ENCODE measurements around the gene E4F1. TPM values are rescaled to one million over a fixed set of nuclear protein-coding genes. Genes with fewer than 3 reads are reported as not detected.
A peak's percentile ranks its signal among the peaks of the same experiment; 100 is the strongest.

The E4F1 gene
- total and polyA plus RNA-seq, 2 of the 13 experiments (the other 11 are each of a cell fraction or from before 2014, with no cell fraction given), result 13.8 to 19.5 TPM

DNA sequence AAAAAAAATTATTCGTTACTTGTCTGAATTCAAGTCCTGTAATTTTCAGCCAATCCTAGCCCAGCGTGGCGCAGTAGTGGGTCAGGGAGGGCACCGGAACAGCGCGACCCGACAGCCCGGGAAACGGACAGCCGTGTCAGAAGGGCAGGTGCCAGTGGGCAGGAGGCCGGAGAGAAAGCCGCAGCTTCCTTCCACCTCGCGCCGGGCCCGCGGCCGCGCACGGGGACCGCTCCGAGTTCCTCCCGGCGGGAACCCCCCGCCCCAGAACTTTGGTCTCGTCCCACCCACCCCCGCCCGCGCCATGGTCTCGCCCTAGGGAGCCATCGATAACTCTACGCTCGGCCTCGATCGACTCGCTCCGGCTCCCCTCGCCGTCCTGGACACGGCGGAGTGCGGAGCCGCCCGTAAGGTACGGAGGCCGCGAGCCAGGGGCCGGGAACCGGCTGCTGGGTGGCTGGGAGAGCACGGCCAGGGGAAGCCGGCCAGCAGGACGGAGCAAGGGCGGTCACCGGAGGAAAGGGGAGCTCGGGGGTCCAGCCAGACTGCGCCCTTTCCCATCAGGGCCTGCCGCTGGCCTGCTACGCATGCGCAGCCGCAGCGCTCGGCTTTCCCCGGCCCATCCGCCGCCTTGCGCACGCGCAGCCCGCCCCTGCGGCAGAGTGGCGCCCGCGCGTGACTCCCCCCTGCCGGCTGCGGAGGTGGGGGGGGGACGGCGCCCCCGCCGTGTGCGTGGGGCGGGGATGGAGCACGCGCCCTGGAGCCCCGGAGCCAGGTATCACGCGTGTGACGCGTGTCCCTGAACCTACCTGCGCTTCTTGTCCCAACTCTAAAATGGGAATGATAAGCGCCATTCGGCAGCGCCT lies 18.1 kb upstream of the E4F1 start, which contains the start of gene MLST8 (continued):
- TF ChIP-seq, protein P1, sequence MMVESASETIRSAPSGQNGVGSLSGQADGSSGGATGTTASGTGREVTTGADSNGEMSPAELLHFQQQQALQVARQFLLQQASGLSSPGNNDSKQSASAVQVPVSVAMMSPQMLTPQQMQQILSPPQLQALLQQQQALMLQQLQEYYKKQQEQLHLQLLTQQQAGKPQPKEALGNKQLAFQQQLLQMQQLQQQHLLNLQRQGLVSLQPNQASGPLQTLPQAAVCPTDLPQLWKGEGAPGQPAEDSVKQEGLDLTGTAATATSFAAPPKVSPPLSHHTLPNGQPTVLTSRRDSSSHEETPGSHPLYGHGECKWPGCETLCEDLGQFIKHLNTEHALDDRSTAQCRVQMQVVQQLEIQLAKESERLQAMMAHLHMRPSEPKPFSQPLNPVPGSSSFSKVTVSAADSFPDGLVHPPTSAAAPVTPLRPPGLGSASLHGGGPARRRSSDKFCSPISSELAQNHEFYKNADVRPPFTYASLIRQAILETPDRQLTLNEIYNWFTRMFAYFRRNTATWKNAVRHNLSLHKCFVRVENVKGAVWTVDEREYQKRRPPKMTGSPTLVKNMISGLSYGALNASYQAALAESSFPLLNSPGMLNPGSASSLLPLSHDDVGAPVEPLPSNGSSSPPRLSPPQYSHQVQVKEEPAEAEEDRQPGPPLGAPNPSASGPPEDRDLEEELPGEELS (CRISPR knock-in tag; IDR thresholded peaks at IDR 0.05), result no peak; the same call in 1 of the 2 replicates
- TF ChIP-seq ZNF317 (CRISPR knock-in tag; IDR thresholded peaks at IDR 0.05) (peak; percentile 64; the same call in 1 of the 2 replicates), ZNF501 (CRISPR knock-in tag; IDR thresholded peaks at IDR 0.05) (peak; percentile 68), TBX2 (CRISPR knock-in tag; IDR thresholded peaks at IDR 0.05; ENCODE audit: borderline replicate concordance) (no peak; the same call in 1 of the 2 replicates), MXD4 (CRISPR knock-in tag; IDR thresholded peaks at IDR 0.05) (peak; percentile 52; the same call in 1 of the 2 replicates), ZNF205 (CRISPR knock-in tag; IDR thresholded peaks at IDR 0.05) (peak; percentile 76; the same call in 1 of the 2 replicates), HHEX (CRISPR knock-in tag; IDR thresholded peaks at IDR 0.05) (no peak), SMYD3 (CRISPR knock-in tag; IDR thresholded peaks at IDR 0.05) (no peak), PTBP1 (IDR thresholded peaks at IDR 0.05; ENCODE audit: low read depth, low read length, poor library complexity, severe bottlenecking) (peak; percentile 71), SKI (IDR thresholded peaks at IDR 0.05; ENCODE audit: partially characterized antibody) (no peak), ZNF550 (CRISPR knock-in tag; IDR thresholded peaks at IDR 0.05; ENCODE audit: borderline replicate concordance) (peak; percentile 81; the same call in 1 of the 2 replicates), CREB1 (IDR thresholded peaks at IDR 0.05) (0 out of 2 replicates have a peak, but pooled peaks have one; percentile 29), CREB1 (CRISPR knock-in tag; IDR thresholded peaks at IDR 0.05) (no peak), DMAP1 (CRISPR knock-in tag; IDR thresholded peaks at IDR 0.05) (peak; percentile 76), ATF1 (CRISPR knock-in tag; IDR thresholded peaks at IDR 0.05) (no peak), ZNF432 (CRISPR knock-in tag; IDR thresholded peaks at IDR 0.05; ENCODE audit: borderline replicate concordance) (no peak), SMAD9 (CRISPR knock-in tag; IDR thresholded peaks at IDR 0.05) (peak; percentile 76; the same call in 1 of the 2 replicates), NRL (CRISPR knock-in tag; IDR thresholded peaks at IDR 0.05; ENCODE audit: borderline replicate concordance) (peak; percentile 32; the same call in 1 of the 2 replicates)
- TF ChIP-seq, protein P2, sequence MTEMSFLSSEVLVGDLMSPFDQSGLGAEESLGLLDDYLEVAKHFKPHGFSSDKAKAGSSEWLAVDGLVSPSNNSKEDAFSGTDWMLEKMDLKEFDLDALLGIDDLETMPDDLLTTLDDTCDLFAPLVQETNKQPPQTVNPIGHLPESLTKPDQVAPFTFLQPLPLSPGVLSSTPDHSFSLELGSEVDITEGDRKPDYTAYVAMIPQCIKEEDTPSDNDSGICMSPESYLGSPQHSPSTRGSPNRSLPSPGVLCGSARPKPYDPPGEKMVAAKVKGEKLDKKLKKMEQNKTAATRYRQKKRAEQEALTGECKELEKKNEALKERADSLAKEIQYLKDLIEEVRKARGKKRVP (CRISPR knock-in tag; IDR thresholded peaks at IDR 0.05), result peak in 1 of 2 experiments; percentile 61; a peak in 1 of 4 replicates
- TF ChIP-seq, protein P3, sequence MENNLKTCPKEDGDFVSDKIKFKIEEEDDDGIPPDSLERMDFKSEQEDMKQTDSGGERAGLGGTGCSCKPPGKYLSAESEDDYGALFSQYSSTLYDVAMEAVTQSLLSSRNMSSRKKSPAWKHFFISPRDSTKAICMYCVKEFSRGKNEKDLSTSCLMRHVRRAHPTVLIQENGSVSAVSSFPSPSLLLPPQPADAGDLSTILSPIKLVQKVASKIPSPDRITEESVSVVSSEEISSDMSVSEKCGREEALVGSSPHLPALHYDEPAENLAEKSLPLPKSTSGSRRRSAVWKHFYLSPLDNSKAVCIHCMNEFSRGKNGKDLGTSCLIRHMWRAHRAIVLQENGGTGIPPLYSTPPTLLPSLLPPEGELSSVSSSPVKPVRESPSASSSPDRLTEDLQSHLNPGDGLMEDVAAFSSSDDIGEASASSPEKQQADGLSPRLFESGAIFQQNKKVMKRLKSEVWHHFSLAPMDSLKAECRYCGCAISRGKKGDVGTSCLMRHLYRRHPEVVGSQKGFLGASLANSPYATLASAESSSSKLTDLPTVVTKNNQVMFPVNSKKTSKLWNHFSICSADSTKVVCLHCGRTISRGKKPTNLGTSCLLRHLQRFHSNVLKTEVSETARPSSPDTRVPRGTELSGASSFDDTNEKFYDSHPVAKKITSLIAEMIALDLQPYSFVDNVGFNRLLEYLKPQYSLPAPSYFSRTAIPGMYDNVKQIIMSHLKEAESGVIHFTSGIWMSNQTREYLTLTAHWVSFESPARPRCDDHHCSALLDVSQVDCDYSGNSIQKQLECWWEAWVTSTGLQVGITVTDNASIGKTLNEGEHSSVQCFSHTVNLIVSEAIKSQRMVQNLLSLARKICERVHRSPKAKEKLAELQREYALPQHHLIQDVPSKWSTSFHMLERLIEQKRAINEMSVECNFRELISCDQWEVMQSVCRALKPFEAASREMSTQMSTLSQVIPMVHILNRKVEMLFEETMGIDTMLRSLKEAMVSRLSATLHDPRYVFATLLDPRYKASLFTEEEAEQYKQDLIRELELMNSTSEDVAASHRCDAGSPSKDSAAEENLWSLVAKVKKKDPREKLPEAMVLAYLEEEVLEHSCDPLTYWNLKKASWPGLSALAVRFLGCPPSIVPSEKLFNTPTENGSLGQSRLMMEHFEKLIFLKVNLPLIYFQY (CRISPR knock-in tag; IDR thresholded peaks at IDR 0.05; ENCODE audit: borderline replicate concordance), result 0 out of 2 replicates have a peak, but pooled peaks have one; percentile 22
- TF ChIP-seq, protein P4, sequence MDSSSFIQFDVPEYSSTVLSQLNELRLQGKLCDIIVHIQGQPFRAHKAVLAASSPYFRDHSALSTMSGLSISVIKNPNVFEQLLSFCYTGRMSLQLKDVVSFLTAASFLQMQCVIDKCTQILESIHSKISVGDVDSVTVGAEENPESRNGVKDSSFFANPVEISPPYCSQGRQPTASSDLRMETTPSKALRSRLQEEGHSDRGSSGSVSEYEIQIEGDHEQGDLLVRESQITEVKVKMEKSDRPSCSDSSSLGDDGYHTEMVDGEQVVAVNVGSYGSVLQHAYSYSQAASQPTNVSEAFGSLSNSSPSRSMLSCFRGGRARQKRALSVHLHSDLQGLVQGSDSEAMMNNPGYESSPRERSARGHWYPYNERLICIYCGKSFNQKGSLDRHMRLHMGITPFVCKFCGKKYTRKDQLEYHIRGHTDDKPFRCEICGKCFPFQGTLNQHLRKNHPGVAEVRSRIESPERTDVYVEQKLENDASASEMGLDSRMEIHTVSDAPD (CRISPR knock-in tag; IDR thresholded peaks at IDR 0.05), result 0 out of 2 replicates have a peak, but pooled peaks have one; percentile 37
